ENCODE results near the gene CAD. TPM values are rescaled to one million over a fixed set of nuclear protein-coding genes. Genes with fewer than 3 reads are reported as not detected.

Gene CAD
- total and polyA plus RNA-seq, 10 of the 15 experiments (the other 5 are each of a cell fraction or from before 2014, with no cell fraction given) = 7.6 to 119 (median 50.7) TPM

- FAIRE-seq = no peak
- no peak overlapping the region for H3K27ac ChIP-seq (ENCODE audit: control insufficient read depth, insufficient read depth)
- RAD21 ChIA-PET (ENCODE audit: unreplicated experiment) = interaction anchor here (1.5 kb wide), 1 partner anchor 66 kb away, joined by 4 read pairs; the partner anchor contains the start of gene ABHD1
- H3K4me3 ChIP-seq = no peak overlapping the region
- no peak overlapping the region for H3K4me2 ChIP-seq (ENCODE audit: control insufficient read depth, insufficient read depth)
- in situ Hi-C loops (cut with MboI) = no loop called here
- H2AFZ ChIP-seq (ENCODE audit: control insufficient read depth, low read depth, low read length) = no peak overlapping the region
- no peaks in the 10 kb centered on the region for H4K20me1 ChIP-seq (ENCODE audit: control insufficient read depth, insufficient read depth)
- POLR2A ChIA-PET = no interaction called here
- no peak overlapping the region for H3K9ac ChIP-seq (ENCODE audit: control insufficient read depth, insufficient read depth, low read length)
- no TSS peak for BruUV-seq (replicated peaks)
- DNase-seq (ENCODE audit: low read depth, low spot score) = no peak
- SMC1A ChIA-PET (ENCODE audit: uncharacterized antibody, unreplicated experiment) = interaction anchor here (2.0 kb wide), 1 partner anchor 38 kb away, joined by 10 read pairs; no protein-coding TSS in a partner anchor
- intact Hi-C loops (cut with micrococcal nuclease; ENCODE audit: unreplicated experiment) = loop anchor here (5.0 kb wide), 1 partner anchor 228 kb away; no protein-coding TSS in a partner anchor
- CTCF ChIA-PET = interaction anchor here (0.6 to 3.0 kb wide), 3 partner anchors 24 to 93 kb away, joined by 3 to 26 read pairs (median 5); no protein-coding TSS in a partner anchor
- H3K79me2 ChIP-seq (ENCODE audit: control insufficient read depth, insufficient read depth, low read length) = no peaks in the 10 kb centered on the region
- no peaks in the 10 kb centered on the region for H3K4me1 ChIP-seq (ENCODE audit: control insufficient read depth, insufficient read depth, low read length)
- H3K27me3 ChIP-seq (replicated peaks in 1 of 2; ENCODE audit: control insufficient read depth in 2 of 2, insufficient read depth in 2 of 2, low read length in 1 of 2) = no peaks in the 10 kb centered on the region
- no peak for ATAC-seq
- WGBS (ENCODE audit: insufficient coverage, insufficient replicate concordance, low lambda C conversion rate, missing lambda C conversion rate) = 35% methylated on average over 8 of the region's 8 CpGs
- H3K36me3 ChIP-seq (ENCODE audit: control insufficient read depth in 2 of 2, insufficient read depth in 2 of 2, low read length in 1 of 2) = no peaks in the 10 kb centered on the region
- H3K9me3 ChIP-seq (replicated peaks; ENCODE audit: control insufficient read depth, insufficient read depth, low read length) = no peaks in the 10 kb centered on the region
- TF ChIP-seq RELA (IDR thresholded peaks at IDR 0.05; ENCODE audit: borderline replicate concordance, partially characterized antibody) = no peak
- TF ChIP-seq ETV6 (conservative IDR thresholded peaks at IDR 0.05 in 1 of 2, IDR thresholded peaks at IDR 0.05 in 1 of 2; ENCODE audit: borderline replicate concordance in 1 of 2, low read depth in 1 of 2) = no peak
- no peak for TF ChIP-seq RCOR1 (conservative IDR thresholded peaks at IDR 0.05; ENCODE audit: low read depth, low read length)
- TF ChIP-seq CTCF (IDR thresholded peaks at IDR 0.05 in 2 of 3, conservative IDR thresholded peaks at IDR 0.05 in 1 of 3; ENCODE audit: control insufficient read depth in 2 of 3, extremely low read depth in 1 of 3, insufficient read depth in 1 of 3, low read depth in 3 of 3, low read length in 3 of 3) = no peak
- TF ChIP-seq NFYB (IDR thresholded peaks at IDR 0.05; ENCODE audit: insufficient read depth, low read depth, low read length) = no peak
- TF ChIP-seq MAX (IDR thresholded peaks at IDR 0.05; ENCODE audit: low read depth, low read length) = no peak
- TF ChIP-seq KAT2A (conservative IDR thresholded peaks at IDR 0.05; ENCODE audit: control insufficient read depth, low read depth, low read length) = no peak
- no peak for TF ChIP-seq POU2F2 (IDR thresholded peaks at IDR 0.05; ENCODE audit: borderline replicate concordance, low read depth, low read length)
- TF ChIP-seq SMAD1 (IDR thresholded peaks at IDR 0.05; ENCODE audit: low read depth, partially characterized antibody) = no peak
- no peak for TF ChIP-seq SREBF2 (IDR thresholded peaks at IDR 0.05; ENCODE audit: low read length)
- TF ChIP-seq REST (IDR thresholded peaks at IDR 0.05; ENCODE audit: low read depth, low read length) = no peak
- no peak for TF ChIP-seq PML (IDR thresholded peaks at IDR 0.05; ENCODE audit: low read length)
- no peak for TF ChIP-seq ZBTB4 (CRISPR knock-in tag; IDR thresholded peaks at IDR 0.05)
- no peak for TF ChIP-seq EP300 (IDR thresholded peaks at IDR 0.05; ENCODE audit: borderline replicate concordance in 1 of 2, control insufficient read depth in 1 of 2, low read depth in 2 of 2, low read length in 2 of 2)
- TF ChIP-seq PAX5 (IDR thresholded peaks at IDR 0.05; ENCODE audit: borderline replicate concordance, low read depth, low read length) = no peak
Measured at GRCh38 chr2:27189989-27190388, 27.2 kb upstream of the CAD start.

All from GM12878 (cell line).